ENCODE data around the gene ZNF385D.

The ZNF385D gene

GRCh38 chr3:21377071-21377769, 373.8 kb downstream of the ZNF385D start:
- no peak for DNase-seq (ENCODE audit: low spot score)

GRCh38 chr3:21372316-21372715, 378.7 kb downstream of the ZNF385D start:
- DNase-seq (ENCODE audit: low spot score) = no peak
